Stomach (tissue), 4 donors: ENCODE data around the gene RSPH6A.

Experiments used
- POLR2A ChIP-seq, 4 donors: fragments of 450-650 bp; IDR thresholded peaks; one replicate each; pipeline ENCODE4 v1.6.1; 2016; ENCODE audit warnings: antibody characterized with exemption in 4 of 4, control low read depth in 2 of 4, mild to moderate bottlenecking in 1 of 4, moderate library complexity in 1 of 4
- POLR2AphosphoS5 ChIP-seq, 3 donors: sonication (generic); formaldehyde crosslinking; IDR thresholded peaks; one replicate each; pipeline ENCODE4 v1.6.1; 2016; ENCODE audit warnings: antibody characterized with exemption in 3 of 3
- TF ChIP-seq, protein P1 (sequence below), 7 experiments: fragments of 450-650 bp in 4 of 7; fragments of 200-600 bp in 3 of 7; sonication (generic) in 3 of 7; IDR thresholded peaks; one replicate each; pipeline ENCODE4 v1.5.1; 2016 to 2019; ENCODE audit warnings: antibody characterized with exemption in 7 of 7, control low read depth in 2 of 7, mild to moderate bottlenecking in 1 of 7

GRCh38 chr19:45789035-45789786 lies 25.9 kb downstream of the RSPH6A start:
- TF ChIP-seq, protein P1, sequence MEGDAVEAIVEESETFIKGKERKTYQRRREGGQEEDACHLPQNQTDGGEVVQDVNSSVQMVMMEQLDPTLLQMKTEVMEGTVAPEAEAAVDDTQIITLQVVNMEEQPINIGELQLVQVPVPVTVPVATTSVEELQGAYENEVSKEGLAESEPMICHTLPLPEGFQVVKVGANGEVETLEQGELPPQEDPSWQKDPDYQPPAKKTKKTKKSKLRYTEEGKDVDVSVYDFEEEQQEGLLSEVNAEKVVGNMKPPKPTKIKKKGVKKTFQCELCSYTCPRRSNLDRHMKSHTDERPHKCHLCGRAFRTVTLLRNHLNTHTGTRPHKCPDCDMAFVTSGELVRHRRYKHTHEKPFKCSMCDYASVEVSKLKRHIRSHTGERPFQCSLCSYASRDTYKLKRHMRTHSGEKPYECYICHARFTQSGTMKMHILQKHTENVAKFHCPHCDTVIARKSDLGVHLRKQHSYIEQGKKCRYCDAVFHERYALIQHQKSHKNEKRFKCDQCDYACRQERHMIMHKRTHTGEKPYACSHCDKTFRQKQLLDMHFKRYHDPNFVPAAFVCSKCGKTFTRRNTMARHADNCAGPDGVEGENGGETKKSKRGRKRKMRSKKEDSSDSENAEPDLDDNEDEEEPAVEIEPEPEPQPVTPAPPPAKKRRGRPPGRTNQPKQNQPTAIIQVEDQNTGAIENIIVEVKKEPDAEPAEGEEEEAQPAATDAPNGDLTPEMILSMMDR (IDR thresholded peaks at IDR 0.05): no peak
- TF ChIP-seq POLR2AphosphoS5 (IDR thresholded peaks at IDR 0.05) (no peak), POLR2A (IDR thresholded peaks at IDR 0.05) (no peak)
